KMS-11 (cell line): ENCODE data around the gene GOLT1A.

ENCODE experiments used
- H2AFZ ChIP-seq: fragments of 200-600 bp; sonication (generic); 2 replicates; pipeline ENCODE4 v1.6.1; 2016; ENCODE audit warnings: antibody characterized with exemption, mixed run types, low read depth
- H3K27ac ChIP-seq: fragments of 200-600 bp; sonication (generic); 2 replicates; pipeline ENCODE4 v1.6.1; 2016; ENCODE audit warnings: mild to moderate bottlenecking, mixed run types
- H3K27me3 ChIP-seq: fragments of 200-600 bp; sonication (generic); 2 replicates; pipeline ENCODE4 v1.6.1; 2017; ENCODE audit warnings: mild to moderate bottlenecking, low read depth, mixed run types, moderate library complexity; ENCODE audit not compliant: insufficient read depth
- H3K36me3 ChIP-seq: fragments of 200-600 bp; sonication (generic); 2 replicates; pipeline ENCODE4 v1.6.1; 2017; ENCODE audit warnings: mild to moderate bottlenecking, mixed run types; ENCODE audit not compliant: insufficient read depth
- H3K4me1 ChIP-seq: fragments of 200-600 bp; sonication (generic); 2 replicates; pipeline ENCODE4 v1.6.1; 2016; ENCODE audit warnings: mild to moderate bottlenecking, low read depth, mixed run types; ENCODE audit not compliant: poor library complexity, severe bottlenecking
- H3K4me2 ChIP-seq: fragments of 200-600 bp; sonication (generic); 2 replicates; pipeline ENCODE4 v1.7.0; 2016; ENCODE audit warnings: mild to moderate bottlenecking, mixed run types
- H3K4me3 ChIP-seq: fragments of 200-600 bp; sonication (generic); IDR thresholded peaks from 2 replicates; pipeline ENCODE4 v1.6.1; 2017; ENCODE audit warnings: low read depth, low read length, mixed read lengths; ENCODE audit not compliant: insufficient read depth
- H3K79me2 ChIP-seq: fragments of 200-600 bp; sonication (generic); 2 replicates; pipeline ENCODE4 v1.6.1; 2016; ENCODE audit warnings: low read depth, mixed run types; ENCODE audit not compliant: insufficient read depth
- H3K9ac ChIP-seq: fragments of 200-600 bp; sonication (generic); 2 replicates; pipeline ENCODE4 v1.6.1; 2016; ENCODE audit warnings: mild to moderate bottlenecking, mixed run types
- H4K20me1 ChIP-seq: fragments of 200-600 bp; sonication (generic); 2 replicates; pipeline ENCODE4 v1.6.1; 2016; ENCODE audit warnings: mild to moderate bottlenecking, mixed run types; ENCODE audit not compliant: insufficient read depth
- CTCF ChIP-seq: fragments of 200-600 bp; sonication (generic); conservative IDR thresholded peaks from 2 replicates; pipeline ENCODE4 v1.6.1; 2017; ENCODE audit warnings: low read depth, mild to moderate bottlenecking, antibody characterized with exemption, low read length, moderate library complexity, mixed read lengths

Gene GOLT1A

GRCh38 chr1:204255225-204255624 lies 41.4 kb upstream of the GOLT1A start:
- Histone ChIP-seq H3K27ac (no peak overlapping the region), H3K36me3 (no peaks in the 10 kb centered on the region), H3K79me2 (no peaks in the 10 kb centered on the region), H2AFZ (no peak overlapping the region), H3K4me3 (no peak overlapping the region), H4K20me1 (no peaks in the 10 kb centered on the region), H3K27me3 (peaks cover 23% of the 10 kb centered on the region), H3K9ac (no peak overlapping the region), H3K4me2 (no peak overlapping the region), H3K4me1 (no peaks in the 10 kb centered on the region)
- no peak for TF ChIP-seq CTCF

GRCh38 chr1:204254031-204254661 lies 40.4 kb upstream of the GOLT1A start:
- Histone ChIP-seq H3K27me3 (peaks cover 23% of the 10 kb centered on the region), H3K4me2 (no peak overlapping the region), H3K79me2 (no peaks in the 10 kb centered on the region), H3K4me1 (no peaks in the 10 kb centered on the region), H3K27ac (no peak overlapping the region), H3K9ac (no peak overlapping the region), H2AFZ (no peak overlapping the region), H3K4me3 (no peak overlapping the region), H3K36me3 (no peaks in the 10 kb centered on the region), H4K20me1 (no peaks in the 10 kb centered on the region)
- no peak for TF ChIP-seq CTCF

GRCh38 chr1:204251926-204252689 lies 38.3 kb upstream of the GOLT1A start:
- H3K9ac ChIP-seq = no peak overlapping the region
- H3K4me1 ChIP-seq = no peaks in the 10 kb centered on the region
- peaks cover 18% of the 10 kb centered on the region for H3K27me3 ChIP-seq

GRCh38 chr1:204251286-204251685 lies 37.5 kb upstream of the GOLT1A start:
- no peak overlapping the region for H3K4me3 ChIP-seq
- H2AFZ ChIP-seq = no peak overlapping the region
- peaks cover 15% of the 10 kb centered on the region; the same call in 1 of the 2 replicates for H3K27me3 ChIP-seq
- no peaks in the 10 kb centered on the region for H4K20me1 ChIP-seq
- H3K4me2 ChIP-seq = no peak overlapping the region
- TF ChIP-seq CTCF = no peak
- no peak overlapping the region for H3K27ac ChIP-seq
- no peaks in the 10 kb centered on the region for H3K36me3 ChIP-seq
- no peaks in the 10 kb centered on the region for H3K4me1 ChIP-seq
- no peak overlapping the region for H3K9ac ChIP-seq
- no peaks in the 10 kb centered on the region for H3K79me2 ChIP-seq

More at GRCh38 chr1:204251926-204252689, 38.3 kb upstream of the GOLT1A start:
- no peak overlapping the region for H3K4me2 ChIP-seq
- no peaks in the 10 kb centered on the region for H3K79me2 ChIP-seq
- H3K36me3 ChIP-seq = no peaks in the 10 kb centered on the region
- no peak for TF ChIP-seq CTCF
- H3K4me3 ChIP-seq = no peak overlapping the region
- no peak overlapping the region for H3K27ac ChIP-seq
- no peak overlapping the region for H2AFZ ChIP-seq
- no peaks in the 10 kb centered on the region for H4K20me1 ChIP-seq
